SK-N-SH treated with all-trans-retinoic acid at 6 μM for 48 hours (cell line): ENCODE measurements around the gene DSE.

Source experiments
- ATAC-seq: fragments of 200-7000 bp; cut with Tn5 transposase; 3 replicates; pipeline ENCODE4 v1.9.1; 2020; ENCODE audit warnings: mild to moderate bottlenecking, moderate library complexity
- ARNTL ChIP-seq: fragments of 450-650 bp; formaldehyde crosslinking; IDR thresholded peaks from 2 replicates; pipeline ENCODE4 v1.5.0; 2020; ENCODE audit warnings: low read depth, mild to moderate bottlenecking, moderate library complexity, borderline replicate concordance
- BACH2 ChIP-seq: fragments of 250-450 bp; sonication (Bioruptor Pico); IDR thresholded peaks from 2 replicates; pipeline ENCODE4 v1.9.0; 2021; ENCODE audit warnings: mild to moderate bottlenecking, borderline replicate concordance
- CSDC2 ChIP-seq: fragments of 250-450 bp; sonication (Bioruptor Pico); IDR thresholded peaks from 2 replicates; pipeline ENCODE4 v1.5.0; 2020; ENCODE audit warnings: mild to moderate bottlenecking, moderate library complexity
- CSRNP3 ChIP-seq: fragments of 250-450 bp; sonication (Bioruptor Pico); IDR thresholded peaks from 2 replicates; pipeline ENCODE4 v1.5.1; 2021; ENCODE audit warnings: mild to moderate bottlenecking, moderate library complexity
- ISL1 ChIP-seq: fragments of 250-450 bp; sonication (Bioruptor Pico); IDR thresholded peaks from 2 replicates; pipeline ENCODE4 v2.1.2; 2022; ENCODE audit warnings: mild to moderate bottlenecking, moderate library complexity
- OSR1 ChIP-seq: fragments of 250-450 bp; sonication (Bioruptor Pico); IDR thresholded peaks from 2 replicates; pipeline ENCODE4 v1.8.0; 2022; ENCODE audit warnings: moderate library complexity, mild to moderate bottlenecking, inconsistent platforms
- PPARA ChIP-seq: fragments of 250-450 bp; sonication (Bioruptor Pico); IDR thresholded peaks from 2 replicates; pipeline ENCODE4 v1.5.0; 2020; ENCODE audit warnings: mild to moderate bottlenecking, borderline replicate concordance
- RARB ChIP-seq: fragments of 250-450 bp; sonication (Bioruptor Pico); IDR thresholded peaks from 2 replicates; pipeline ENCODE4 v1.8.0; 2021; ENCODE audit warnings: mild to moderate bottlenecking, moderate library complexity
- SNAI2 ChIP-seq: fragments of 250-450 bp; sonication (Bioruptor Pico); IDR thresholded peaks from 2 replicates; pipeline ENCODE4 v1.5.0; 2020; ENCODE audit warnings: mild to moderate bottlenecking, moderate library complexity
- TCF4 ChIP-seq: fragments of 250-450 bp; sonication (Bioruptor Pico); IDR thresholded peaks from 2 replicates; pipeline ENCODE4 v1.8.0; 2021; ENCODE audit warnings: mild to moderate bottlenecking, moderate library complexity, borderline replicate concordance
- TOX ChIP-seq: fragments of 250-450 bp; sonication (Bioruptor Pico); IDR thresholded peaks from 2 replicates; pipeline ENCODE4 v1.8.0; 2021; ENCODE audit warnings: mild to moderate bottlenecking, moderate library complexity, borderline replicate concordance
- TSHZ2 ChIP-seq: fragments of 250-450 bp; sonication (Bioruptor Pico); IDR thresholded peaks from 2 replicates; pipeline ENCODE4 v1.5.0; 2020; ENCODE audit warnings: mild to moderate bottlenecking, moderate library complexity
- ZC3H10 ChIP-seq: fragments of 250-450 bp; sonication (Bioruptor Pico); IDR thresholded peaks from 2 replicates; pipeline ENCODE4 v1.5.1; 2021; ENCODE audit warnings: mild to moderate bottlenecking, moderate library complexity
- ZFP3 ChIP-seq: fragments of 250-450 bp; sonication (Bioruptor Pico); IDR thresholded peaks from 2 replicates; pipeline ENCODE4 v1.5.0; 2020; ENCODE audit warnings: mild to moderate bottlenecking, moderate library complexity
- ZFP30 ChIP-seq: fragments of 450-650 bp; formaldehyde crosslinking; IDR thresholded peaks from 2 replicates; pipeline ENCODE4 v1.5.0; 2022; ENCODE audit warnings: mild to moderate bottlenecking, moderate library complexity
- ZNF565 ChIP-seq: fragments of 450-650 bp; formaldehyde crosslinking; conservative IDR thresholded peaks from 2 replicates; pipeline ENCODE4 v1.5.0; 2020; ENCODE audit warnings: low read depth, mild to moderate bottlenecking, moderate library complexity
- ZNF70 ChIP-seq: fragments of 450-650 bp; formaldehyde crosslinking; IDR thresholded peaks from 2 replicates; pipeline ENCODE4 v1.5.0; 2020; ENCODE audit warnings: mild to moderate bottlenecking, moderate library complexity
- ZNF8 ChIP-seq: fragments of 450-650 bp; formaldehyde crosslinking; IDR thresholded peaks from 2 replicates; pipeline ENCODE4 v1.5.0; 2020; ENCODE audit warnings: mild to moderate bottlenecking, moderate library complexity
- TF ChIP-seq, protein P1 (sequence below): fragments of 250-450 bp; sonication (Bioruptor Pico); IDR thresholded peaks from 2 replicates; pipeline ENCODE4 v1.8.0; 2020; ENCODE audit warnings: mild to moderate bottlenecking, moderate library complexity, borderline replicate concordance
- TF ChIP-seq, protein P2 (sequence below): fragments of 250-450 bp; sonication (Bioruptor Pico); IDR thresholded peaks from 2 replicates; pipeline ENCODE4 v1.8.0; 2021; ENCODE audit warnings: low read depth, mild to moderate bottlenecking, moderate library complexity, borderline replicate concordance

DSE gene

DNA sequence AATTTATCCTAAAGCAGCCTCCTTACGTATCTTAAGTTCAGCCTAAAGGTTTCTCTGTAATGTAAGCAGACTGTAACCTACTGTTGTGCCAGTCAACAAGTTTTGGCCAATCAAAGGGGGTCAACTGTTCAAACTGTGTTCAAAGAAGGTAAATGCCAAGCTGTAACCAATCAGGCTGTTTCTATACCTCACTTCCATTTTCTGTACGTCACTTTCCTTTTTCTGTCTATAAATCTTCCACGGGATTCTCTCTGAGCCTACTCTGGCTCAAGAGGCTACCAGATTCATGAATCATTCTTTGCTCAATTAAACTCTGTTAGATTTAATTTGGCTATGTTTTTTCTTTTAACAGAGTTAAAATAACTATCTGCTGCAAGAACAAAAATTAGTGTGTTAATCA is 85.4 kb downstream of the DSE start:
- TF ChIP-seq OSR1 (no peak), TOX (CRISPR knock-in tag) (no peak), BACH2 (CRISPR knock-in tag) (no peak), TSHZ2 (CRISPR knock-in tag) (no peak), ARNTL (no peak), SNAI2 (CRISPR knock-in tag) (no peak), TCF4 (CRISPR knock-in tag) (no peak), ZNF8 (no peak), ZFP30 (CRISPR knock-in tag) (no peak), ISL1 (CRISPR knock-in tag) (no peak), CSRNP3 (CRISPR knock-in tag) (no peak), CSDC2 (CRISPR knock-in tag) (no peak)
- TF ChIP-seq, protein P1, sequence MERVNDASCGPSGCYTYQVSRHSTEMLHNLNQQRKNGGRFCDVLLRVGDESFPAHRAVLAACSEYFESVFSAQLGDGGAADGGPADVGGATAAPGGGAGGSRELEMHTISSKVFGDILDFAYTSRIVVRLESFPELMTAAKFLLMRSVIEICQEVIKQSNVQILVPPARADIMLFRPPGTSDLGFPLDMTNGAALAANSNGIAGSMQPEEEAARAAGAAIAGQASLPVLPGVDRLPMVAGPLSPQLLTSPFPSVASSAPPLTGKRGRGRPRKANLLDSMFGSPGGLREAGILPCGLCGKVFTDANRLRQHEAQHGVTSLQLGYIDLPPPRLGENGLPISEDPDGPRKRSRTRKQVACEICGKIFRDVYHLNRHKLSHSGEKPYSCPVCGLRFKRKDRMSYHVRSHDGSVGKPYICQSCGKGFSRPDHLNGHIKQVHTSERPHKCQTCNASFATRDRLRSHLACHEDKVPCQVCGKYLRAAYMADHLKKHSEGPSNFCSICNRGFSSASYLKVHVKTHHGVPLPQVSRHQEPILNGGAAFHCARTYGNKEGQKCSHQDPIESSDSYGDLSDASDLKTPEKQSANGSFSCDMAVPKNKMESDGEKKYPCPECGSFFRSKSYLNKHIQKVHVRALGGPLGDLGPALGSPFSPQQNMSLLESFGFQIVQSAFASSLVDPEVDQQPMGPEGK (CRISPR knock-in tag), result no peak
- TF ChIP-seq, all 23 proteins: peak for 0
- ATAC-seq, result no peak

DNA sequence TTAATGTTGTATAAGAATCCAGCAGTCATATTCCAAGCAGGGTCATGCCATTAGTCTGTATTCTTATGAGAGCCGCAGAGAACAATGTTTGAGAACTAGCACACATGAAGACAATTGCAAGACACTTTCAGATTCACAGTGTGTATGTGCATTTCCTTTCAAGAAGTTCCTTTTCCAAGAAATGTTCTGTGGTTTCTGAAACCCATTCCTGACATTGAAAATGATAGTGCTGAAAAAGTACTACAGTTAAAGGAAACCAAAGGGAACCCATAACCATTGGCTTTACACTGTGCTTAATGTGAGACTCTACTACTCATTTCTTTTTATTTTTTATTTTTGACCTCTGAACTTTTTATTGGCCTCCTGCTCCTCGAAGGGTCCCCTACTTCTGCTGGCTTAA is 86.2 kb downstream of the DSE start:
- TF ChIP-seq ISL1 (CRISPR knock-in tag), result no peak
- TF ChIP-seq ZNF70 (CRISPR knock-in tag), result no peak
- TF ChIP-seq ZFP30 (CRISPR knock-in tag), result no peak
- TF ChIP-seq ZNF565 (CRISPR knock-in tag), result no peak
- no peak for TF ChIP-seq CSDC2 (CRISPR knock-in tag)
- no peak for TF ChIP-seq ZC3H10
- TF ChIP-seq, protein P2, sequence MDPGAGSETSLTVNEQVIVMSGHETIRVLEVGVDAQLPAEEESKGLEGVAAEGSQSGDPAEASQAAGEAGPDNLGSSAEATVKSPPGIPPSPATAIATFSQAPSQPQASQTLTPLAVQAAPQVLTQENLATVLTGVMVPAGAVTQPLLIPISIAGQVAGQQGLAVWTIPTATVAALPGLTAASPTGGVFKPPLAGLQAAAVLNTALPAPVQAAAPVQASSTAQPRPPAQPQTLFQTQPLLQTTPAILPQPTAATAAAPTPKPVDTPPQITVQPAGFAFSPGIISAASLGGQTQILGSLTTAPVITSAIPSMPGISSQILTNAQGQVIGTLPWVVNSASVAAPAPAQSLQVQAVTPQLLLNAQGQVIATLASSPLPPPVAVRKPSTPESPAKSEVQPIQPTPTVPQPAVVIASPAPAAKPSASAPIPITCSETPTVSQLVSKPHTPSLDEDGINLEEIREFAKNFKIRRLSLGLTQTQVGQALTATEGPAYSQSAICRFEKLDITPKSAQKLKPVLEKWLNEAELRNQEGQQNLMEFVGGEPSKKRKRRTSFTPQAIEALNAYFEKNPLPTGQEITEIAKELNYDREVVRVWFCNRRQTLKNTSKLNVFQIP (CRISPR knock-in tag), result no peak
- no peak for TF ChIP-seq RARB (CRISPR knock-in tag)
- TF ChIP-seq SNAI2 (CRISPR knock-in tag), result no peak
- TF ChIP-seq TCF4 (CRISPR knock-in tag), result no peak
- no peak for TF ChIP-seq TOX (CRISPR knock-in tag)
- no peak for TF ChIP-seq ZNF8
- TF ChIP-seq PPARA, result no peak
- TF ChIP-seq TSHZ2 (CRISPR knock-in tag), result no peak
- no peak for TF ChIP-seq ZFP3
- ATAC-seq, result no peak

DNA sequence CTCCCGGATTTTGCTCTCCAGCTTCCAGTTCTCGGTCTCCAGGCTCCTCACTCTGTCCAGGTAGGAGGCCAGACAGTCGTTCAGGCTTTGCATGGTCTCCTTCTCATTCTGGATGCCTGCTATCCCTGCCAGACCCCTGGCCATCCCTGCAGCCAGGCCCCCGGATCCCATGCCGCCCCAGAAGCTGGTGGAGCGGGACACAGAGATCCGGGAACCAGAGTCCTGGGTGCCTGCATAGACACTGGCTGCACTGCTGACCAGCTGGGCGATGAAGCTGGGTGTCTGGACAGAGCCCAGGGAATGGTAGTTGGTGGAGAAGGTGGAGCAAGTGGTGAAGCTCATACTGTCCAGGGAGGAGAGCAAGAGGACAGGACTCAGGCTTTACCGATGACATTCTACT is 87.5 kb downstream of the DSE start:
- no peak for ATAC-seq
- TF ChIP-seq PPARA (no peak), ZC3H10 (no peak), RARB (CRISPR knock-in tag) (no peak), BACH2 (CRISPR knock-in tag) (no peak), ZFP30 (CRISPR knock-in tag) (no peak), ZNF565 (CRISPR knock-in tag) (no peak), ARNTL (no peak)
- TF ChIP-seq, protein P2 (CRISPR knock-in tag), result no peak
- TF ChIP-seq, protein P1 (CRISPR knock-in tag), result no peak
